SK-N-SH (cell line): ENCODE measurements around the gene ARHGEF19. TPM values are rescaled to one million over a fixed set of nuclear protein-coding genes. Genes with fewer than 3 reads are reported as not detected.

Source experiments
- CTCF ChIA-PET: fragments of 300-600, 350-600 bp; formaldehyde crosslinking; extraction: SDS; loops from one replicate; lab custom pipeline; 2021; lab: Yijun Ruan, JAX
- POLR2A ChIA-PET: fragments of 350-600 bp; sonication (Branson Sonifier 250); formaldehyde crosslinking; extraction: SDS; loops from one replicate; lab custom pipeline; 2020; ENCODE audit warnings: antibody characterized with exemption, inconsistent platforms; lab: Yijun Ruan, JAX
- DNase-seq: peaks from one replicate; pipeline ENCODE4 v3.0.0; 2012
- H2AFZ ChIP-seq: fragments of 200-600 bp; sonication (generic); 2 replicates; pipeline ENCODE4 v1.8.1; 2016; ENCODE audit warnings: antibody characterized with exemption, mild to moderate bottlenecking, low read depth
- H3F3A ChIP-seq: fragments of 200-600 bp; sonication (generic); replicated peaks from 2 replicates; pipeline ENCODE3; 2016; ENCODE audit warnings: antibody characterized with exemption, mild to moderate bottlenecking; ENCODE audit not compliant: insufficient read depth
- H3K27ac ChIP-seq, 2 experiments: fragments of 200-500 bp in 1 of 2; fragments of 200-600 bp in 1 of 2; sonication (Bioruptor generic) in 1 of 2; sonication (generic), shearing (Covaris generic) in 1 of 2; 2 replicates each; pipeline versions ENCODE4 v1.5.1 to v1.6.1; 2014 to 2016; ENCODE audit warnings: low read depth in 2 of 2, inconsistent platforms in 1 of 2, low read length in 1 of 2, mild to moderate bottlenecking in 1 of 2, mixed read lengths in 1 of 2
- H3K27me3 ChIP-seq: fragments of 200-600 bp; sonication (generic), shearing (Covaris generic); 2 replicates; pipeline ENCODE4 v1.6.1; 2016; ENCODE audit warnings: mixed run types; ENCODE audit not compliant: insufficient read depth
- H3K36me3 ChIP-seq, 2 experiments: fragments of 200-500 bp in 1 of 2; fragments of 200-600 bp in 1 of 2; sonication (Bioruptor generic) in 1 of 2; sonication (generic) in 1 of 2; replicated peaks in 1 of 2; 2 replicates each; pipeline versions ENCODE3 to v1.5.1; 2014 to 2016; ENCODE audit warnings: low read length in 1 of 2, mild to moderate bottlenecking in 1 of 2; ENCODE audit not compliant: insufficient read depth in 2 of 2, control insufficient read depth in 1 of 2
- H3K4me1 ChIP-seq, 2 experiments: fragments of 200-500 bp in 1 of 2; fragments of 200-600 bp in 1 of 2; sonication (Bioruptor generic) in 1 of 2; sonication (generic), shearing (Covaris generic) in 1 of 2; 2 replicates each; pipeline versions ENCODE4 v1.5.1 to v1.6.1; 2014 to 2016; ENCODE audit warnings: low read depth in 1 of 2, low read length in 1 of 2, mixed run types in 1 of 2; ENCODE audit not compliant: insufficient read depth in 2 of 2, control insufficient read depth in 1 of 2
- H3K4me2 ChIP-seq: fragments of 200-600 bp; sonication (generic), shearing (Covaris generic); 2 replicates; pipeline ENCODE4 v1.6.1; 2017; ENCODE audit warnings: mixed run types
- H3K4me3 ChIP-seq, 2 experiments: fragments of 200-500 bp in 1 of 2; fragments of 200-600 bp in 1 of 2; sonication (Bioruptor generic) in 1 of 2; sonication (generic), shearing (Covaris generic) in 1 of 2; 2 replicates each; pipeline versions ENCODE4 v1.5.1 to v1.8.1; 2014 to 2016; ENCODE audit warnings: low read depth in 2 of 2, inconsistent platforms in 1 of 2, low read length in 1 of 2, mild to moderate bottlenecking in 1 of 2, mixed read lengths in 1 of 2, moderate library complexity in 1 of 2
- H3K79me2 ChIP-seq: fragments of 200-600 bp; sonication (generic); 2 replicates; pipeline ENCODE4 v1.8.1; 2017; ENCODE audit warnings: mild to moderate bottlenecking; ENCODE audit not compliant: insufficient read depth
- H3K9ac ChIP-seq: fragments of 200-600 bp; sonication (generic); 2 replicates; pipeline ENCODE4 v1.6.1; 2017; ENCODE audit warnings: mixed run types
- H3K9me2 ChIP-seq: fragments of 200-600 bp; sonication (generic); 2 replicates; pipeline ENCODE4 v1.6.1; 2017; ENCODE audit warnings: mixed run types
- H3K9me3 ChIP-seq: fragments of 200-600 bp; sonication (generic); 2 replicates; pipeline ENCODE4 v1.6.1; 2017; ENCODE audit warnings: mixed run types, mild to moderate bottlenecking, moderate library complexity
- H4K20me1 ChIP-seq: fragments of 200-600 bp; sonication (generic); 2 replicates; pipeline ENCODE4 v1.6.1; 2017; ENCODE audit warnings: mild to moderate bottlenecking, mixed run types; ENCODE audit not compliant: insufficient read depth
- CHD2 ChIP-seq: fragments of 150-350 bp; IDR thresholded peaks from 2 replicates; pipeline ENCODE4 v1.6.1; 2018; ENCODE audit warnings: low read length; ENCODE audit not compliant: partially characterized antibody
- ELF1 ChIP-seq: IDR thresholded peaks from 2 replicates; pipeline ENCODE4 v1.4.0; 2012
- GATA2 ChIP-seq: sonication (generic); formaldehyde crosslinking; IDR thresholded peaks from 2 replicates; pipeline ENCODE4 v1.5.0; 2020; ENCODE audit warnings: mild to moderate bottlenecking, missing genetic modification reagents
- MXI1 ChIP-seq: IDR thresholded peaks from 2 replicates; pipeline ENCODE4 v1.6.1; 2012; ENCODE audit warnings: mild to moderate bottlenecking, low read depth, low read length, improper control_type of control experiment
- RCOR1 ChIP-seq: fragments of 150-350 bp; IDR thresholded peaks from 2 replicates; pipeline ENCODE4 v1.6.1; 2017; ENCODE audit warnings: antibody characterized with exemption, low read length
- RXRA ChIP-seq: IDR thresholded peaks from 2 replicates; pipeline ENCODE4 v1.4.0; 2012; ENCODE audit warnings: low read depth, mild to moderate bottlenecking, borderline replicate concordance
- SIN3A ChIP-seq: IDR thresholded peaks from 2 replicates; pipeline ENCODE4 v1.6.1; 2012; ENCODE audit warnings: low read depth, mild to moderate bottlenecking, low read length, moderate library complexity, borderline replicate concordance
- SMC3 ChIP-seq: IDR thresholded peaks from 2 replicates; pipeline ENCODE4 v1.6.1; 2012; ENCODE audit warnings: low read depth, low read length, improper control_type of control experiment
- WGBS: methylation state at CpG from one replicate; pipeline ENCODE4 v1.1.6; 2017; ENCODE audit warnings: low lambda C conversion rate; 5-methylcytosine and 5-hydroxymethylcytosine counted together
- polyA plus RNA-seq, 3 experiments: library from polyadenylated mRNA; depleted of rRNA; stranded (reverse); fragments of >200 nt; gene quantifications; 2 replicates each; pipeline ENCODE4 v1.2.3, GENCODE V29; 2012
- TF ChIP-seq, protein P1 (sequence below): IDR thresholded peaks from 2 replicates; pipeline ENCODE4 v1.6.1; 2012; ENCODE audit warnings: mild to moderate bottlenecking, low read depth, low read length, moderate library complexity
- TF ChIP-seq, protein P2 (sequence below): fragments of 150-350 bp; IDR thresholded peaks from 2 replicates; pipeline ENCODE4 v1.6.1; 2016; ENCODE audit warnings: mild to moderate bottlenecking, low read depth, low read length
- TF ChIP-seq, protein P3 (sequence below): fragments of 200-600 bp; sonication (generic); IDR thresholded peaks from 2 replicates; pipeline ENCODE4 v1.6.1; 2017; ENCODE audit warnings: antibody characterized with exemption, mild to moderate bottlenecking, moderate library complexity
- TF ChIP-seq, protein P4 (sequence below): IDR thresholded peaks from 2 replicates; pipeline ENCODE4 v1.4.0; 2012; ENCODE audit warnings: low read depth, borderline replicate concordance

Gene ARHGEF19
- polyA plus RNA-seq, 1 of the 3 experiments (the other 2 are of a cell fraction) = 11.5 TPM

DNA sequence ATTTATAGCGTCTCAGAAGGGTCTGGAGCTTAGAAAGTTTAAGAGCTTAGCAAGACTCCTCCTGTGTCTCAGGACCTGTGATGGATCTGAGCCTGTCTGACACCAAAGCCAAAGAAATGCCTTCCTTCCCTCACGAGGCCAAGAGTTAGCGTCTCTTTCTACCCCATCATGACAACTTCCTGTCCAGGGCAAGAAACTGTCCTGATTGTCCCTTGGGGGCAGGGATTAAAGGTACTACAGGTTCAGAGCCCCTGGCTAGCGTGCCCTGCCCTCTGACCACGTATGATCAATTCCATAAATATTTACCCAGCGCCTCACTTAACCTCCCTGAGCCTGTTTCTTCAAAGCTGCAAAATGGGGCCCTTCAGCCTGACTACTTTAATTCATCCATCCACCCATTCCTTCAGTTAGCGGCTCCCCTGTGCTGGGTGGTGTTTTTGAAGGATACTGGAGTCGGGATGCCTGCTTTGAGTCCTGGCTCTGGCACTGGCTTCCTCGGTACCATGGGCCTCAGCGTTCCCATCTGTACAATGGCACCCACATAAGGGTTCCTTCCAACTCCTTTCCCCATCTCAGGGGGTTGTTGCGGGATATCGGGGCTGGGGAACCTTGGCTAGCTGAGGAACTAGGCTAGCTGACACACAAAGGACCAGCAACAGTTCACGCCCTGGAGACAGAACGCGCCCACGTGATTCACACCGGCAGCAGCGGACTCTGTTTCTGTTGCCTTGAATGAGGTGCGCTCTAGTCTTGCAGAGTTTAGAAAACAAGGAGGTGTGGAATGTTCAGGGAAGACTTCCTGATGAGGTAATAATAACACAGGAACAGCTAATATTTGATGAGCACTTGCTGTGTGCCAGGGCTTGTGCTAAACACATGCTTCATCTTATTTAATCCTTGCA is 33.6 kb downstream of the ARHGEF19 start:
- Histone ChIP-seq H3K79me2 (no peaks in the 10 kb centered on the region), H3K27me3 (no peaks in the 10 kb centered on the region), H3K9ac (no peak overlapping the region), H3K4me3 (no peak overlapping the region), H3F3A (peaks cover 22% of the 10 kb centered on the region), H3K4me2 (no peak overlapping the region), H3K36me3 (no peaks in the 10 kb centered on the region), H3K9me3 (no peaks in the 10 kb centered on the region), H3K4me1 (peaks cover 32 to 37% of the 10 kb centered on the region in 2 experiments; a peak in 3 of 4 replicates), H4K20me1 (no peaks in the 10 kb centered on the region), H3K9me2 (no peaks in the 10 kb centered on the region), H3K27ac (no peak overlapping the region), H2AFZ (no peak overlapping the region)
- TF ChIP-seq MXI1 (no peak), RXRA (no peak), SIN3A (no peak), RCOR1 (no peak), GATA2 (CRISPR knock-in tag) (no peak), SMC3 (no peak), ELF1 (no peak)
- TF ChIP-seq, protein P1, sequence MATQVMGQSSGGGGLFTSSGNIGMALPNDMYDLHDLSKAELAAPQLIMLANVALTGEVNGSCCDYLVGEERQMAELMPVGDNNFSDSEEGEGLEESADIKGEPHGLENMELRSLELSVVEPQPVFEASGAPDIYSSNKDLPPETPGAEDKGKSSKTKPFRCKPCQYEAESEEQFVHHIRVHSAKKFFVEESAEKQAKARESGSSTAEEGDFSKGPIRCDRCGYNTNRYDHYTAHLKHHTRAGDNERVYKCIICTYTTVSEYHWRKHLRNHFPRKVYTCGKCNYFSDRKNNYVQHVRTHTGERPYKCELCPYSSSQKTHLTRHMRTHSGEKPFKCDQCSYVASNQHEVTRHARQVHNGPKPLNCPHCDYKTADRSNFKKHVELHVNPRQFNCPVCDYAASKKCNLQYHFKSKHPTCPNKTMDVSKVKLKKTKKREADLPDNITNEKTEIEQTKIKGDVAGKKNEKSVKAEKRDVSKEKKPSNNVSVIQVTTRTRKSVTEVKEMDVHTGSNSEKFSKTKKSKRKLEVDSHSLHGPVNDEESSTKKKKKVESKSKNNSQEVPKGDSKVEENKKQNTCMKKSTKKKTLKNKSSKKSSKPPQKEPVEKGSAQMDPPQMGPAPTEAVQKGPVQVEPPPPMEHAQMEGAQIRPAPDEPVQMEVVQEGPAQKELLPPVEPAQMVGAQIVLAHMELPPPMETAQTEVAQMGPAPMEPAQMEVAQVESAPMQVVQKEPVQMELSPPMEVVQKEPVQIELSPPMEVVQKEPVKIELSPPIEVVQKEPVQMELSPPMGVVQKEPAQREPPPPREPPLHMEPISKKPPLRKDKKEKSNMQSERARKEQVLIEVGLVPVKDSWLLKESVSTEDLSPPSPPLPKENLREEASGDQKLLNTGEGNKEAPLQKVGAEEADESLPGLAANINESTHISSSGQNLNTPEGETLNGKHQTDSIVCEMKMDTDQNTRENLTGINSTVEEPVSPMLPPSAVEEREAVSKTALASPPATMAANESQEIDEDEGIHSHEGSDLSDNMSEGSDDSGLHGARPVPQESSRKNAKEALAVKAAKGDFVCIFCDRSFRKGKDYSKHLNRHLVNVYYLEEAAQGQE = no peak
- TF ChIP-seq, protein P2, sequence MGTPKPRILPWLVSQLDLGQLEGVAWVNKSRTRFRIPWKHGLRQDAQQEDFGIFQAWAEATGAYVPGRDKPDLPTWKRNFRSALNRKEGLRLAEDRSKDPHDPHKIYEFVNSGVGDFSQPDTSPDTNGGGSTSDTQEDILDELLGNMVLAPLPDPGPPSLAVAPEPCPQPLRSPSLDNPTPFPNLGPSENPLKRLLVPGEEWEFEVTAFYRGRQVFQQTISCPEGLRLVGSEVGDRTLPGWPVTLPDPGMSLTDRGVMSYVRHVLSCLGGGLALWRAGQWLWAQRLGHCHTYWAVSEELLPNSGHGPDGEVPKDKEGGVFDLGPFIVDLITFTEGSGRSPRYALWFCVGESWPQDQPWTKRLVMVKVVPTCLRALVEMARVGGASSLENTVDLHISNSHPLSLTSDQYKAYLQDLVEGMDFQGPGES = no peak
- POLR2A ChIA-PET = no interaction called here
- CTCF ChIA-PET = interaction anchor here (0.7 to 2.1 kb wide), 5 partner anchors 8 to 101 kb away, joined by 3 to 7 read pairs (median 4); partner anchors contain the start of gene EPHA2
- no peak for DNase-seq
- 82% methylated on average over 19 of the region's 19 CpGs for WGBS

DNA sequence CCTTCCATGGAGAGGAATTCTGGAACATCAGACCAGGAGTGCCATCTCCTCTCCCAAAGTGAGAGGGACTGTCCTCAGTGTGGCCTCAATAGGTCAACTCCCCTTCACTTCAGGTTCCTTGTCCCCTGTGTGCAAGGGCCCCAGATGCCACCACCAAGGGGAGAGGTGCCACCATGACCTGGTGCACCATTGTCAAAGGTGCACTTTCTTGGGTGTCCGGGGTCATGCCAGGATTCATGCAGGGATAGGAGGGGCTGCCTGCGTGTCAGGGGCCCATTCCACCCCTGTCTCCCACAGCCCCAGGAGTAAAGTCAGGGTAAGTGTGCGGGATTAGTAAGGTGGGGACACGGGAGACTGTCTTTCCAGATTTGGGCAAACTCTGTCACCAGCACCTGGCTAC is 35.1 kb downstream of the ARHGEF19 start:
- Histone ChIP-seq H3K4me3 (no peak overlapping the region), H3K36me3 (no peaks in the 10 kb centered on the region), H2AFZ (no peak overlapping the region), H3K27ac (peak overlapping the region in 1 of 2 experiments; percentile 87; a peak in 2 of 4 replicates), H4K20me1 (no peaks in the 10 kb centered on the region), H3K4me1 (peaks cover 38 to 47% of the 10 kb centered on the region in 2 experiments; a peak in 3 of 4 replicates), H3K79me2 (no peaks in the 10 kb centered on the region), H3K9ac (no peak overlapping the region), H3K9me2 (no peaks in the 10 kb centered on the region), H3K9me3 (no peaks in the 10 kb centered on the region), H3K27me3 (no peaks in the 10 kb centered on the region), H3F3A (peaks cover 22% of the 10 kb centered on the region), H3K4me2 (peak overlapping the region; percentile 76; the same call in 1 of the 2 replicates)
- POLR2A ChIA-PET = no interaction called here
- DNase-seq = no peak
- CTCF ChIA-PET = interaction anchor here (1.4 to 1.5 kb wide), 2 partner anchors 66 to 98 kb away, joined by 6 to 9 read pairs; no protein-coding TSS in a partner anchor
- WGBS = no CpG with 5 or more reads among the region's 4 CpGs
- no peak for TF ChIP-seq CHD2
- TF ChIP-seq, protein P3, sequence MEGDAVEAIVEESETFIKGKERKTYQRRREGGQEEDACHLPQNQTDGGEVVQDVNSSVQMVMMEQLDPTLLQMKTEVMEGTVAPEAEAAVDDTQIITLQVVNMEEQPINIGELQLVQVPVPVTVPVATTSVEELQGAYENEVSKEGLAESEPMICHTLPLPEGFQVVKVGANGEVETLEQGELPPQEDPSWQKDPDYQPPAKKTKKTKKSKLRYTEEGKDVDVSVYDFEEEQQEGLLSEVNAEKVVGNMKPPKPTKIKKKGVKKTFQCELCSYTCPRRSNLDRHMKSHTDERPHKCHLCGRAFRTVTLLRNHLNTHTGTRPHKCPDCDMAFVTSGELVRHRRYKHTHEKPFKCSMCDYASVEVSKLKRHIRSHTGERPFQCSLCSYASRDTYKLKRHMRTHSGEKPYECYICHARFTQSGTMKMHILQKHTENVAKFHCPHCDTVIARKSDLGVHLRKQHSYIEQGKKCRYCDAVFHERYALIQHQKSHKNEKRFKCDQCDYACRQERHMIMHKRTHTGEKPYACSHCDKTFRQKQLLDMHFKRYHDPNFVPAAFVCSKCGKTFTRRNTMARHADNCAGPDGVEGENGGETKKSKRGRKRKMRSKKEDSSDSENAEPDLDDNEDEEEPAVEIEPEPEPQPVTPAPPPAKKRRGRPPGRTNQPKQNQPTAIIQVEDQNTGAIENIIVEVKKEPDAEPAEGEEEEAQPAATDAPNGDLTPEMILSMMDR = no peak
- TF ChIP-seq SMC3 = no peak
- TF ChIP-seq, protein P2 = no peak
- TF ChIP-seq, protein P4, sequence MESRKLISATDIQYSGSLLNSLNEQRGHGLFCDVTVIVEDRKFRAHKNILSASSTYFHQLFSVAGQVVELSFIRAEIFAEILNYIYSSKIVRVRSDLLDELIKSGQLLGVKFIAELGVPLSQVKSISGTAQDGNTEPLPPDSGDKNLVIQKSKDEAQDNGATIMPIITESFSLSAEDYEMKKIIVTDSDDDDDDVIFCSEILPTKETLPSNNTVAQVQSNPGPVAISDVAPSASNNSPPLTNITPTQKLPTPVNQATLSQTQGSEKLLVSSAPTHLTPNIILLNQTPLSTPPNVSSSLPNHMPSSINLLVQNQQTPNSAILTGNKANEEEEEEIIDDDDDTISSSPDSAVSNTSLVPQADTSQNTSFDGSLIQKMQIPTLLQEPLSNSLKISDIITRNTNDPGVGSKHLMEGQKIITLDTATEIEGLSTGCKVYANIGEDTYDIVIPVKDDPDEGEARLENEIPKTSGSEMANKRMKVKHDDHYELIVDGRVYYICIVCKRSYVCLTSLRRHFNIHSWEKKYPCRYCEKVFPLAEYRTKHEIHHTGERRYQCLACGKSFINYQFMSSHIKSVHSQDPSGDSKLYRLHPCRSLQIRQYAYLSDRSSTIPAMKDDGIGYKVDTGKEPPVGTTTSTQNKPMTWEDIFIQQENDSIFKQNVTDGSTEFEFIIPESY = no peak
- no peak for TF ChIP-seq MXI1
- TF ChIP-seq SIN3A = no peak
- TF ChIP-seq ELF1 = no peak
